HG03060 (cell line): ENCODE data around the gene NTN5.
A peak's percentile ranks its signal among the peaks of the same experiment; 100 is the strongest.
"Not testable (repeated sequence)": the region's sequence is repeated elsewhere in the genome, so short reads cannot be mapped to it uniquely, and the experiment has no call there.

Experiments used
- ATAC-seq: cut with Tn5 transposase; IDR thresholded peaks from one replicate; pipeline ENCODE4 v1.9.1; 2021; ENCODE audit warnings: low read depth, moderate number of reproducible peaks; ENCODE audit not compliant: unreplicated experiment

The NTN5 gene

GRCh38 chr19:48632692-48633147 lies 40.1 kb downstream of the NTN5 start:
- ATAC-seq, result no peak

GRCh38 chr19:48632286-48632685 lies 40.5 kb downstream of the NTN5 start:
- not testable (repeated sequence) for ATAC-seq

- ATAC-seq, result no peak
Observed at GRCh38 chr19:48631225-48631624, 41.6 kb downstream of the NTN5 start.

GRCh38 chr19:48630296-48631063 lies 42.3 kb downstream of the NTN5 start:
- no peak for ATAC-seq

GRCh38 chr19:48629599-48630295 lies 43.1 kb downstream of the NTN5 start:
- ATAC-seq, result no peak

GRCh38 chr19:48629297-48629598 lies 43.6 kb downstream of the NTN5 start:
- ATAC-seq, result no peak

- no peak for ATAC-seq
Observed at GRCh38 chr19:48628486-48629296, 44.1 kb downstream of the NTN5 start.

GRCh38 chr19:48627865-48628314 lies 44.9 kb downstream of the NTN5 start:
- no peak for ATAC-seq

- ATAC-seq, result no peak
Observed at GRCh38 chr19:48627201-48627864, 45.5 kb downstream of the NTN5 start.

GRCh38 chr19:48625891-48626327 lies 46.9 kb downstream of the NTN5 start:
- ATAC-seq, result no peak

GRCh38 chr19:48624791-48625723 lies 47.8 kb downstream of the NTN5 start:
- ATAC-seq, result no peak

- no peak for ATAC-seq
Observed at GRCh38 chr19:48624067-48624594, 48.7 kb downstream of the NTN5 start.

- ATAC-seq, result no peak
Observed at GRCh38 chr19:48623556-48624066, 49.2 kb downstream of the NTN5 start.

- no peak for ATAC-seq
Observed at GRCh38 chr19:48619692-48620585, 52.9 kb downstream of the NTN5 start.

GRCh38 chr19:48618916-48619691 lies 53.7 kb downstream of the NTN5 start, which contains the start of the genes RPL18 and SPHK2:
RPL18 (minus strand) TSS chr19:48619178; CDS start chr19:48619143, 35 bp downstream.
SPHK2 (plus strand) TSS chr19:48619506; CDS start chr19:48620515, 1,009 bp downstream.
- peak; percentile 83 for ATAC-seq

GRCh38 chr19:48618278-48618915 lies 54.4 kb downstream of the NTN5 start:
- no peak for ATAC-seq
